Chondrocyte (in vitro differentiated cells): ENCODE results near the gene IGSF21. TPM values are rescaled to one million over a fixed set of nuclear protein-coding genes. Genes with fewer than 3 reads are reported as not detected.

ENCODE experiments used
- DNase-seq: peaks from one replicate; pipeline ENCODE4 v3.0.0; 2021; ENCODE audit warnings: mixed read lengths, low spot score
- H3K27ac Mint-ChIP-seq: one replicate; pipeline ENCODE4 v1.8.0; 2021; ENCODE audit warnings: mild to moderate bottlenecking, moderate library complexity, mixed read lengths; ENCODE audit not compliant: unreplicated experiment
- H3K27me3 Mint-ChIP-seq: 2 replicates; pipeline ENCODE4 v1.8.0; 2021; ENCODE audit warnings: low read depth, mixed read lengths
- H3K36me3 Mint-ChIP-seq: 2 replicates; pipeline ENCODE4 v1.8.0; 2021; ENCODE audit warnings: low read depth, mixed read lengths
- H3K4me1 Mint-ChIP-seq: 2 replicates; pipeline ENCODE4 v1.8.0; 2021; ENCODE audit warnings: low read depth, mild to moderate bottlenecking, mixed read lengths
- H3K4me3 Mint-ChIP-seq: one replicate; pipeline ENCODE4 v1.8.0; 2021; ENCODE audit warnings: mild to moderate bottlenecking, moderate library complexity, mixed read lengths; ENCODE audit not compliant: unreplicated experiment
- H3K9me3 Mint-ChIP-seq: 2 replicates; pipeline ENCODE4 v1.8.0; 2021; ENCODE audit warnings: low read depth, mixed read lengths
- CTCF ChIP-seq: fragments of 200-600 bp; sonication (generic); IDR thresholded peaks from 2 replicates; pipeline ENCODE4 v1.5.0; 2021; ENCODE audit warnings: antibody characterized with exemption, mild to moderate bottlenecking, moderate library complexity
- total RNA-seq: library from RNA; stranded (reverse); gene quantifications from 3 replicates; pipeline ENCODE4 v1.2.1, GENCODE V29; 2021

IGSF21 gene
- total RNA-seq, 1 donor from 2014 or later: not detected

- Mint-ChIP-seq H3K36me3 (no peaks in the 10 kb centered on the region), H3K4me1 (no peaks in the 10 kb centered on the region), H3K27ac (no peak overlapping the region), H3K4me3 (no peak overlapping the region), H3K27me3 (peaks cover 2% of the 10 kb centered on the region), H3K9me3 (no peaks in the 10 kb centered on the region)
- no peak for TF ChIP-seq CTCF
- DNase-seq: no peak
Measured at GRCh38 chr1:18332576-18332975, 225.0 kb downstream of the IGSF21 start.

- no peaks in the 10 kb centered on the region for H3K36me3 Mint-ChIP-seq
- H3K4me1 Mint-ChIP-seq: no peaks in the 10 kb centered on the region
- DNase-seq: no peak
- TF ChIP-seq CTCF: no peak
- H3K9me3 Mint-ChIP-seq: no peaks in the 10 kb centered on the region
- peaks cover 2% of the 10 kb centered on the region for H3K27me3 Mint-ChIP-seq
- no peak overlapping the region for H3K27ac Mint-ChIP-seq
- no peak overlapping the region for H3K4me3 Mint-ChIP-seq
Measured at GRCh38 chr1:18333220-18333619, 225.6 kb downstream of the IGSF21 start.

- no peak for DNase-seq
- Mint-ChIP-seq H3K4me1 (no peaks in the 10 kb centered on the region), H3K4me3 (no peak overlapping the region), H3K27me3 (no peaks in the 10 kb centered on the region), H3K9me3 (no peaks in the 10 kb centered on the region), H3K27ac (no peak overlapping the region), H3K36me3 (no peaks in the 10 kb centered on the region)
- no peak for TF ChIP-seq CTCF
Measured at GRCh38 chr1:18336801-18337200, 229.2 kb downstream of the IGSF21 start.

GRCh38 chr1:18337757-18338156, 230.2 kb downstream of the IGSF21 start:
- Mint-ChIP-seq H3K27ac (no peak overlapping the region), H3K4me1 (no peaks in the 10 kb centered on the region), H3K9me3 (no peaks in the 10 kb centered on the region), H3K27me3 (peaks cover 2% of the 10 kb centered on the region), H3K36me3 (no peaks in the 10 kb centered on the region), H3K4me3 (no peak overlapping the region)
- no peak for DNase-seq
- TF ChIP-seq CTCF: no peak

GRCh38 chr1:18339161-18339560, 231.6 kb downstream of the IGSF21 start:
- Mint-ChIP-seq H3K4me1 (no peaks in the 10 kb centered on the region), H3K9me3 (no peaks in the 10 kb centered on the region), H3K36me3 (no peaks in the 10 kb centered on the region), H3K27ac (no peak overlapping the region), H3K4me3 (no peak overlapping the region), H3K27me3 (peaks cover 2% of the 10 kb centered on the region)
- no peak for TF ChIP-seq CTCF
- DNase-seq: no peak
